HL-60 (cell line): ENCODE data around the gene MC1R.
A peak's percentile ranks its signal among the peaks of the same experiment; 100 is the strongest.

Source experiments
- DNase-seq, 2 experiments: peaks; one replicate each; pipeline ENCODE4 v3.0.0-alpha.2; 2010 to 2020; ENCODE audit warnings: low read depth in 1 of 2, low spot score in 1 of 2
- H3K27ac ChIP-seq: fragments of 250-450 bp; sonication (Bioruptor Pico); replicated peaks from 2 replicates; pipeline ENCODE4 v1.5.1; 2020; ENCODE audit warnings: mild to moderate bottlenecking, moderate library complexity
- H3K27me3 ChIP-seq: fragments of 250-450 bp; sonication (Bioruptor Pico); 2 replicates; pipeline ENCODE4 v1.5.1; 2021; ENCODE audit warnings: mild to moderate bottlenecking, moderate library complexity; ENCODE audit not compliant: insufficient read depth, poor library complexity, severe bottlenecking
- H3K4me3 ChIP-seq: replicated peaks from 2 replicates; pipeline ENCODE4 v1.5.1; 2011; ENCODE audit warnings: mild to moderate bottlenecking, control low read depth, low read length; ENCODE audit not compliant: insufficient read depth
- CTCF ChIP-seq: IDR thresholded peaks from one replicate; pipeline ENCODE4 v1.5.1; 2011; ENCODE audit warnings: low read length, control low read depth, inconsistent platforms; ENCODE audit not compliant: insufficient read depth
- GABPA ChIP-seq: IDR thresholded peaks from 2 replicates; pipeline ENCODE4 v1.6.1; 2012; ENCODE audit warnings: low read depth
- POLR2AphosphoS5 ChIP-seq: IDR thresholded peaks from 2 replicates; pipeline ENCODE4 v1.6.1; 2012; ENCODE audit warnings: low read depth
- REST ChIP-seq: IDR thresholded peaks from 2 replicates; pipeline ENCODE4 v1.6.1; 2012; ENCODE audit warnings: low read depth; ENCODE audit not compliant: insufficient replicate concordance
- SPI1 ChIP-seq: IDR thresholded peaks from 2 replicates; pipeline ENCODE4 v1.6.1; 2012; ENCODE audit warnings: low read depth, mild to moderate bottlenecking, borderline replicate concordance

The MC1R gene

GRCh38 chr16:89924297-89924924 is 5.7 kb downstream of the MC1R start:
- DNase-seq: peak in 1 of 2 experiments; percentile 7

GRCh38 chr16:89924925-89925307 is 6.3 kb downstream of the MC1R start:
- no peak overlapping the region for H3K4me3 ChIP-seq
- H3K27me3 ChIP-seq: peaks cover 14% of the 10 kb centered on the region
- TF ChIP-seq POLR2AphosphoS5 (no peak), SPI1 (no peak)
- no peak for DNase-seq
- no peak overlapping the region for H3K27ac ChIP-seq

More at GRCh38 chr16:89924297-89924924, 5.7 kb downstream of the MC1R start:
- H3K27me3 ChIP-seq: peaks cover 14% of the 10 kb centered on the region
- H3K27ac ChIP-seq: no peak overlapping the region
- TF ChIP-seq REST (peak; percentile 90), SPI1 (no peak)
- H3K4me3 ChIP-seq: no peak overlapping the region

- peaks cover 14% of the 10 kb centered on the region for H3K27me3 ChIP-seq
- H3K4me3 ChIP-seq: peak overlapping the region; percentile 25; the same call in 1 of the 2 replicates
- no peak overlapping the region for H3K27ac ChIP-seq
- TF ChIP-seq POLR2AphosphoS5 (no peak), CTCF (no peak), GABPA (no peak), SPI1 (no peak), REST (no peak)
- no peak for DNase-seq
Observed at GRCh38 chr16:89925596-89926079, 7.0 kb downstream of the MC1R start.

- no peak for DNase-seq
Observed at GRCh38 chr16:89931305-89931896, 12.7 kb downstream of the MC1R start.

More at GRCh38 chr16:89931305-89931896, 12.7 kb downstream of the MC1R start:
- no peak overlapping the region for H3K4me3 ChIP-seq
- TF ChIP-seq REST: no peak
- no peak for TF ChIP-seq CTCF
- no peak for TF ChIP-seq GABPA
- no peak for TF ChIP-seq SPI1
- no peaks in the 10 kb centered on the region for H3K27me3 ChIP-seq
- no peak overlapping the region for H3K27ac ChIP-seq
